Cerebellar cortex (tissue), 1 donor: ENCODE results near the gene SYT12.

Source experiments
- DNase-seq: peaks from one replicate; pipeline ENCODE4 v3.0.0-alpha.2; 2015; ENCODE audit warnings: low spot score

SYT12 gene

DNA sequence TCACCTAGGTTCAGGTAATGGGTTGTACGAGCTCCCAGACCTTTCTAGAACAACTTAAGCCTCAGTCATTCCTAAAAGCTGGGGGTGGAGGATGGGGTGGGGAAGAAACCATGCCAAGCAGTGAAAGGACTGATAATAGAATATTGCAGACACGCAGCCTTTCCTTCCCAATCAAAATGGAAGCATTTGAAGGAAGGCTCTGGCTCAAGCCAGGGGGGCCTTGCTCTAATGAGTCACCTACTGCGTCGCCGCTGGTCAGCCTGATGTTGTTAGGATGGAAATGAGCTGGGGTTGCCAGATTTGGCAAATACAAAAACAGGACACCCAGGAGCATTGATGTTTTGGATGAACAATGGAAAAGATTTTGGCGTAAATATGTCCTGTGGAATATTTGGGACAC is 6.2 kb downstream of the SYT12 start:
- no peak for DNase-seq

DNA sequence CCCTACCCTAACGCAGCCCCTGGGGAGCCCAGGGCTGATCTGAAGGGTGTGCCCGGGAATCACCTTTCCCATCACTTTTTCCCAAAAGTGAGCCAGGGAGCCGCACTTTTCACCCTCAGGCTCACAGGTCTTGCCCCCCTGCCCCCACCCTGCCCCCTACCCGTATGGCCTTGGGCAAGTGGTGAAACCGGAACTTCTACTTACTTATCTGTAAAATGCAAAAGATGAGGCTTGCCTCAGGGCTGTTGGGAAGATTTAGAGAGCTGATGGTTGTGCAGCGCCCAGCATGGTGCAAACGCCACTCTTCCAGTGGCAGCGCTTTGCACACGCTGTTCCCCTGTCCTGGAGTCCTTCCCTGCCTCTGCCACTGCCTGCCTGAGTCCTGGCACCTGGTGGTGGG is 8.0 kb downstream of the SYT12 start:
- no peak for DNase-seq

DNA sequence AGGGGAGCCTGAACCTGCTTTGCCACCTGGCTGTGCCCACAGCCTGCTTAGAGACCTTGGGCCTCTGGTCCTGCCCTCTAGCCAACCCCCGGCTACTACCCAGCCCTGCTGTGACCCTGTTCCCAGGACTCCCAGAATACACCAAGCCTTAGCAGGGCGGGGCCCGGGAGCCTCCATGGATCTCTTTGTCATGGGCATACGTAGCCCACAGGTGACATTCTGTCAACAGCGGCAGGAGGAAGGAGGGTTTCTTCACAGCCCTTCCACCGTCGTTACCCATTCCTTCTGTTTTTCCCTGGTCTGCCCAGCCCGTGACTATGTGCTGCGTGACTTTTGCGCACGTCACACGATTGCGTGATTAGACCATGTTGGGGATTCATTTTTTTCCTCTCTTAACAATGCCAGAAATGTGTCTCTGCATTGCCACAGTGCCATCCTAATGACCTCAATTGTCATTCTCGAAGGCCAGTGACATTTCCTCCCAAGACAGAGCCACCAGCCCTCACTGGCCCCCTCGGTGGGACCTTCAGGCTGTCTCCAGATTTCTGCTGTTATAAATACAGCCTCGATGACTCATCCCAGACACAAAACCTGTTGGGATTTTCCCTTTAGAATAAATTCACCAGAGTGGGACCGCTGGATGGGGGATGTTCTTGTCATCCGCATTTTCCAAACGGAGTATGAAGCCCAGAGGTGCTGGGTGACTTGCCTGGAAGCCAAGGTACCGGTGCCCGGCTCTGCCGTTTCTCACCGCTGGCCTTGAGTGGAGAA is 9.0 kb downstream of the SYT12 start:
- DNase-seq, result no peak

DNA sequence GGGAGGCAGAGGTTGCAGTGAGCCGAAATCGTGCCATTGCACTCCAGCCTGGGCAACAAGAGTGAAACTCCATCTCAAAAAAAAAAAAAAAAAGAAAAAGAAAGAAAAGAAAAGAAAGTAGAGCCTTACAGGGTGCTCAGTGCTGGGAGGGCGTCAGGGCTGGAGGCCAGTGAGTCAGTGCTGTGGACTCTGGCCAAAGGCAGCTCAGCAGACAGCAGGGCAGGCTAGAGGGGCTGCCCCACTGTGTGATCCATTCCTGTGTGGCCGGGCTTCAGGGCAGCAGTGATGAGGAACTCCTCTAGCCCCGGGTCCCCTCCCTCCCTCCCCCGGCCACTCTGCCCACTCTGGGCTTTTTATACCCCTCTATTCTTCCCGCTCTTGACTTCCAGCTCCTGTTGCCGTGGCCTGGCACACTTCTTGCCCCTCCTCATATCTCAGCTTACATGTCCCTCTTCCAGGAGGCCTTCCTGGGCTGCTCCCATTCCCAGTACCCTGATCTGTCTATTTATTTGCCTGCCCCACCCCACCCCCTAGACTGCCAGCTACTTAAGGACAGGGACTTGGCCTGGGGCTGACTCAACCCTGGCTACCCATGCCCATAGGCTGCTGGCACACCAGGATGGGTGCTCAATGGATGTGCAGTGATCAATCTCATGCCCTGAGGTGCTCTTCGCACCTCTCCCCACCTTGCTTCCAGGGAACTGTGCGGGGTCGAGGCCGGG is 10.1 kb downstream of the SYT12 start:
- peak; percentile 58 for DNase-seq

DNA sequence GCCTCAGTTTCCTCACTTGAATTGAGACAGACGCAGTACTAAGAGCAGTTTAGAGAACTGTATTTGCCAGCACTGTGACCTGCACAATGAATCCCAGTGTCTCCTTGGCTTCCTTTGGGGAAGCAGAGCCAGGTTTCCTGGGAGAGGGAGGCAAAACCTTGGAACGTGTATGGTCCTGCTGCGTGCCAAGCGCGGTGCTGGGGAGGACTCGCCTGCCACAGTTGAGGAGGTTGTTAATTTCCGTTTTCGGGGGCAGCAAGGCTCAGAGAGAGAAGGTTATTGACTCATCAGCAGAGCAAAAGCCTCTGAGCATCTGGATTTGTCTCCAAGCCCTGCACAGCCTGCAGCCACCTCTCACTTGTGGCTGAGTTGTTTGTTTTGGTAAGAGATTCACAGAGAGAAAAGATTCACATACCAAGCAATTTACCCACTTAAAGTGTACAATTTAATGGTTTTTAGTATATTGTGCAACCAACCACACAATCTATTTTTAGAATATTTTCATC is 10.8 kb downstream of the SYT12 start:
- peak; percentile 75 for DNase-seq

DNA sequence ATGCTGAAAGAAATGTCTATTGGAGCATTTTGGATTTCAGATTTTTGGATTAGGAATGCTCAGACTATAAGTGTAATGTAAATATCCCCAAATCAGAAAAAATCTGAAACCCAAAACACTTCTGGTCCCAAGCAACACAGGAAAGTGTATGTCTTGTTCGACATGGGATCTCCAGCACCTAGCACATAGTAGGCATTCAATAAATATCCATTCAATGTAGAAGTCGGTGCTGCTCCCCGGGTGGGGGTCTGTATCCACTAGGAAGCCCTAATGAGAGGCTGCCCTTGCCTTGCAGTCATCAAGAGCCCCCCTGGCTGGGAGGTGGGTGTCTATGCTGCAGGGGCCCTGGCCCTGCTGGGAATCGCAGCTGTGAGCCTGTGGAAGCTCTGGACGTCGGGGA is 11.4 kb downstream of the SYT12 start:
- no peak for DNase-seq

DNA sequence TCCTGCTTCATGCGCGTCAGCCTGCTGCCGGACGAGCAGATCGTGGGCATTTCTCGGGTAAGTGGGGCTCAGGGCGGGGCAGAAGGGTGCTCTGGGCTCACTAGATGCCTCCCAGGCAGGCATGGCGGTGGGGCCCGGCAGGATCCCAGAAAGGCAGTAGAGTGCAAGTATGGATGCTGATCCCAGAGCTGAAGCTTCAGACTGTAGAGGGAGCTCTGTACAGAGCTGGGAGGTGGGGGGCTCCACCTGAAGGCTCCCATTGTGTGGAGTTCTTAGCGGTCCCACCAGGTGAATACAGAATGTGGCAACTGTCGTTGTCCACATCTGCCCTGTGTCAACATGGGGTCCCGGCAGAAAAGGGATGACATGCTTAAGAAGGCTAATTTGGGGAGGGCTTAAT is 17.2 kb downstream of the SYT12 start:
- DNase-seq, result no peak

DNA sequence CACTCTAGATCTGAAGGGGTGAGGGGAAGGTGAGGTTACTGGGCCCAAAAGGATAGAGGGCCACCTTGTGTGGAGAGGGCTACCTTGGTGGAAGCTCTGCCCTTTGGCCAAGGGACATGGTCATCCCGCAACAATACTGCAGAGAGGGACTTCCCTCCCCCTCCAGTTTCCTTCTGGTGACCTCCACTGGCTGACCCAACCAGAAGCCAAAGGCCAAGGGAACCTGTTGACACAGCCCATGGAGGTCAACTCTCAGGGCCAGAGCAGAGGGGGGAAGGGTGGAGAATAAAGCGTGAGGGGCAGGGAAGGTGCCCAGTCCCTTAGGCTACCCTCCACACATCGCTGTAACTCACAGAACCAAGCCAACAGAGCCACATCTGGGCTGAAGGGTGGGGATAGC is 18.7 kb downstream of the SYT12 start:
- DNase-seq, result no peak

DNA sequence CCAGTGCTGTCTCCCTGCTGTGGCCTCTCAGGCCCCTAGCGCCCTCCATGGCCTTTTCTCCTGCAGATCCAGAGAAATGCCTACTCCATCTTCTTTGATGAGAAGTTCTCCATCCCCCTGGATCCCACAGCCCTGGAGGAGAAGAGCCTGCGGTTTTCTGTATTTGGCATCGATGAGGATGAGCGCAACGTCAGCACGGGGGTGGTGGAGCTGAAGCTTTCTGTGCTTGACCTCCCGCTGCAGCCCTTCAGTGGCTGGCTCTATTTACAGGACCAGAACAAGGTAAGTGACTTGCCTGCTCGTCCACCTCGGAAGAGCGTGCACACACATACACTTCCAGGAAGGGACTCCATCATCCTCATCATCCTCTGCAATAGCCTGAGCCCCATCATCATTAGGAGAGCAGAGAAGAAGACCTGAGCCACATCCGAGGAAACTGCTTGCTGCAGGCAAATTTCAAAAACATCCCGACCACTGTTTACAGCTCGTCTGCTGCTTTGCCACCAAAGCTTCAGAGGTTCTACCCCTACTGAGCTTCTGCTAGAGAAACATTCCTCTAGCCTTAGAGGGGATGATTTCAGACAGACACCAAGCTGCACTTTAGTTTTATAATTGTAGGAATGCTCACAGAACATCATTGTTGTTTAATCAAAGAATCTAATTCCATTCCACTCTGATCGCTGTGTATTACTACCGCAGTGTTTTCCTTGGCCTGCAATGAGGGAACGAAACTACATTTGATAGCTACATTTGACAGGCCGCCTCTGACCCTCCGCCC is 20.8 kb downstream of the SYT12 start:
- no peak for DNase-seq

DNA sequence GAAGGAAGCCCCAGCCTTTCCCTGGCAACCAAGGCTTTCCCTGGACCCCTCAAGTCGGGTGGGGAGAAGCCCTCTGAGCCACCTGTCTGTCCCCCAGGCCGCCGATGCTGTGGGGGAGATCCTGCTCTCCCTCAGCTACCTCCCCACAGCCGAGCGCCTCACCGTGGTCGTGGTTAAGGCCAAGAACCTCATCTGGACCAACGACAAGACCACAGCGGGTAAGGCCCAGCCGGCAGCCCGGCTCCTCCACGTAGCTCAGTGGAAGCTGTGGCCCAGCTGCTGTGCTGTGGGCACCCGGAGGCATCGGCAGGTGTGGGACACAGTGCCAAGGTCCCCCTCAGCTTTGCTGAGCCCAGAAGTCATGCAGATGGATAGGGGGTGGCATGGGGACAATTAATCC is 21.6 kb downstream of the SYT12 start:
- no peak for DNase-seq

DNA sequence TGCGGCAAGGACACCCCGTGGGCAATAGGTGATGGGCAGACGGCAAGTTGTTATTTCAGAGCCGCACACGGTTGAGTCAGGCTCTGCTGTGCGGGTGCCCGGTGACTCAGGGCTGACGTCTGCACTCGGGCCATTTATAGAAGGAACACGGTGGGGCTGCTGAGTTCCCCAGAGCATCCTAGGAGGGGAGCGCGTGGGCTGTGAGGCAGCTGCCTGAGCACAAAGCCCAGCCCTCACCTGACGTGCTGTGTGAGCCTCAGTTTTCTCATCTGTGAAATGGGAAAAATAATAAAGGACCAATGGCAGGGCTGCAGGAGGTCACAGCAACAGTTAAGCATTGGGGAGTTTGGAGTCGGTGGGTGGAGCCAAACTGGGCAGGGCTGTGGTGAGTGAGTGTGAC is 22.4 kb downstream of the SYT12 start:
- no peak for DNase-seq

DNA sequence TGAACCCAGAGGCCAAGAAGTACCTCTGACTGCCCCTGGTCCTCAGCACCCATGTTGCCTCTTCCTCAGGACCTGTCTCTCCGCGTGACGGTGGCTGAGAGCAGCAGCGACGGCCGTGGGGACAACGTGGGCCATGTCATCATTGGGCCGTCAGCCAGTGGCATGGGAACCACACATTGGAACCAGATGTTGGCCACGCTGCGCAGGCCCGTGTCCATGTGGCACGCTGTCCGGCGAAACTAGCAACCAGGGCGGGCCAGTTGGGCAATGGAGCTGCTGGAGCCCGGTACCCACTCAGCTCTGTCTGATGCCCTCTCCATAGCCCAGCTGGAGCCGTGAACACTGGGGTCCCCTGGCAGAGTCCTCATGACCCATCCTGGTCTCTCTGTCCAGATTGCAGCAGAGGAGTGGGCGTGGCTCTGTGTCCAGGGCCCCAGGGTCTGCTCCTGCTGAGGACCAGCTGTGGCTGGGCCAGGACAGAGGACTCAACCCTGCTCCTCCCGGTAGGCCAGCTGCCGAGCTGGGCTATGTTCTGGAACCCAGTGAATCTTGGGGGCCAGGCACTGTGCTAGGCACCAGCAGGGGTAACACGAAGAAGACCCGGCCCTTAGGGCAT is 25.7 kb downstream of the SYT12 start:
- DNase-seq, result no peak

DNA sequence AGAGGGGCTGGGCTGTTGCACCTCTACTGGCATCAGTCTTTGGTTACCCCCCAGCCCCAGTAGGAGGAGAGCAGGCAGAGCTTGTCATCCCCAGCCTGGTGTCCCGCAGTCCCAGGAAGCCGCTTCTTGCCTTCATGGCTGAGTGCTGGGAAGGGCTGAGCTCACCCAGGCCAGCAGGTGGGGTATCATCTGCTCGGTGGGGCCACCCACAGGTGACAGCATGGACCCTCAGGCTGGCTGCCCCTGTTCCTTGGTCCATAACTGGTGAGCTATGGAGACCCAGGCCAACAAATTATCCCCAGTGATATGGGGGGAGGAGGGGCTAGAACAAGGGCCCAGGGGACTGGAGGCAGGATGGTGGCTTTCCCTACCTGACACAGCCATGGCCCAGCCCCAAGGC is 27.2 kb downstream of the SYT12 start:
- no peak for DNase-seq

DNA sequence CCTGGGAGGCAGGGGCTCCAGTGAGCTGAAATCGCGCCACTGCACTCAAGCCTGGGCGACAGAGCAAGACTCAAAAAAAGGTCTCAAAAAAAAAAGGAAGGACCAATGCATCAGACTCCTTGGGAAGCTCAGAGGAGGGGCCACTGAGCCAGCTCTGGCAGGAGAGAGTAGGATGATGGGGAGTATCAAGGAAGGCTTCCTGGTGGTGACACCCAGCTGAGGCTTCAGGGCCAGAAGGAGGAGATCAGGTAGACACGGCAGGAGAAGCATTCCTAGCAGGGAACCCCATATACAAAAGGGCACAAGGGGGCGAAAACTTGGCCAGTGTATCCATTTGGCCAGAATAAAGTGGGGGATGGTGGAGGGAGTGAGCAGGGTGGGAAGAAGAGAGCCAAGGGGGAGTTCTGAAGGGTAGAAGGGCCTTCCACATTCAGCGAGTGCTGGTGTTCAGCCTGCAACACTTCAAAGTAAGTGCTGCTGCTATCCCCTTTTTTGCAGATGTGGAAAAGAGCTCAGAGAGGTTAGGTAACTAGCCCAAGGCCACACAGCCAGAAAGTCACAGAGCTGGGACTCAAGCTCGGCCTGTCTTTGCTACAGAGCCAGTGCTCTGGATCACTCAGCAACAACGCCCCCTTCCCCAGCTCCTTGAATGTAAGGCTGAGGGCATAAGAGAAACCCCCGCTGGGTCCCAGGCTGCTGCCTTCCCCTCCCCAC is 28.4 kb downstream of the SYT12 start:
- no peak for DNase-seq

DNA sequence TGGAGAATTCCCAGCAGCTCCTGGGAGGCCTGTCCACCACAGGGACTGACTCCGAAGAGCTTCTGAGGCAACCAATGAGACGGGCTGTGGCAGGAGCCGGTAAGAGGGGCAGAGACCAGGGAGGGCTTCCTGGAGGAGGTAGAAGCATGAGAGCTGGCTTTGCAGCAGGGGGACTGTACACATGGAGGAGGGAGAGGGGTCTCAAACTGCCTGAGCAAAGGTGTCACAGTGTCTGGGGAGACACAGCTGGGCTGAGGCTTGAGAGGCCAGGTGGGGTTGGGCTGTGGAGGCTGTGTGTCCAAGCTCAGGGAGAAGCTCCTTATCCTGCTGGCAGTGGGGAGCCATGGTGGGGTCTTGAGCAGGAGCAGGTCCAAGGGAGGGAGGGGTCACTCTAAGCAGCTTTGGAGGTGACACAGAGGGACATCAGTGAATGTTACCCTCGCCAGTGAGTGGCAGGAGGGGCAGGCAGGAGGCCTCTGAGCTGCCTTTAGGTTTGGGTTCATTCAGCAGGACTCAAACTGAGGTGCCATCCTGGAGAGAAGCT is 29.1 kb downstream of the SYT12 start:
- DNase-seq, result no peak

DNA sequence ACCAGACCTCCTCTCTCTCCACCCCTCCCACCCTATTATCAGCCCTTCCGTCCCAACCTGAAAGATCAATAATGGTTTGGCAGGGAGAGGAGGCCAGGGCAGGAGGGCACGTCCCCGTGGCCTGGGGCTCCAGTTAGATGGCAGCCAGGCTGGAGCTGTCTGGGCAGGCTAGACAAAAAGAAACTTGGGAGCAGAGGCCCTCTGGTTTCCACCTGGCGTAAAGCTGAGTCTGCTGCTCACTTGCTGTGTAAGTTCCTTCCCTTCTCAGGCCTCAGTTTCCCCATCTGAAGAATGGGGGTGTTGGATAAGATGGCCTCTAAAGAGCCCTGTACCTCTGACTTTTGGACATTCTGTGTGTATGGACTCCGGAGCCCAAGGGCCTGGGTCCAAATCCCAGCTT is 30.0 kb downstream of the SYT12 start:
- no peak for DNase-seq

DNA sequence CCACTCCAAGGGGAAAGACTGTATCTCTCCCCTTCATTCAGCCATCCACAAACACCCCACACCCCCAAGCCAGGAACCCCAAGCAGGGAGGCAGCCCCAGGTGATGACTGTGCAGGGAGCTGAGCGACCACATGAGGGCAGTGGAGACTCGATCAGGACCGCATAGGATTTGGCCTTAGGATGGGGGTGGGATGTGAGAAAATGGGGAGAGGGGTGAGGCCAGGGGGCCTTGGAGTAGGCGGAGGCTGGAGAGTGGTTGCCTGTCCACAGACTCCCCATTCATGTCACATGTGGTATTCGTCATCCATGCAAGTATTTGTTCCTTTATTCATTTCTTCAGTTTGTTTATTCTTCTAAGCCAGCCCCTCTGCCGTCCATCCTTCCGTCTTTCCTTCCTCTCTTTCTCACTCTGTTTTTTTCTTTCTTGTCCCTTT is 31.0 kb downstream of the SYT12 start:
- DNase-seq, result peak; percentile 80

DNA sequence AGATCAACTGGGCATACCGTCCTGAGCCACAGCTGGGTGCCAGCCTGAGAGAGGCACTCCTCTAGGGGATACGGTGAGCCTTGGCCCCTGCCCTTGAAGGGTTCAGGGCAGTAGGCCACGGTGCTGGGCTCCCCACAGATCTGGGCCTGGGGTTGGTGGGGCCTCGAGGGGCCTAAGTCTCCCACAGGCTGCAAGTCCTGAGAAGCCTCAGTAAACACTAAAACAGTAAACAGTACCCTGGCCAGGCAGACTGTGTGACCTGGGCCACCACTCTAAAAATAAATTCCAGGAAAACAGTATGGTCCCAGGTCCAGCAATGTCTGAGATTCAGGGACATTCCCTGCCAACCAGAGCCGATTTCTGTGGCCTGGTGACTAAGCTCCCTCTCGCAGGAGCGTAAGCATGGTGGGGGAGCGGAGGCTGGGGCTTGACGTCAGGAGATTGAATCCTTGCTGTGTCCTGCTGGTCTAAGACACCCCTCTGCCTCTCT is 31.5 kb downstream of the SYT12 start:
- DNase-seq, result peak; percentile 37

DNA sequence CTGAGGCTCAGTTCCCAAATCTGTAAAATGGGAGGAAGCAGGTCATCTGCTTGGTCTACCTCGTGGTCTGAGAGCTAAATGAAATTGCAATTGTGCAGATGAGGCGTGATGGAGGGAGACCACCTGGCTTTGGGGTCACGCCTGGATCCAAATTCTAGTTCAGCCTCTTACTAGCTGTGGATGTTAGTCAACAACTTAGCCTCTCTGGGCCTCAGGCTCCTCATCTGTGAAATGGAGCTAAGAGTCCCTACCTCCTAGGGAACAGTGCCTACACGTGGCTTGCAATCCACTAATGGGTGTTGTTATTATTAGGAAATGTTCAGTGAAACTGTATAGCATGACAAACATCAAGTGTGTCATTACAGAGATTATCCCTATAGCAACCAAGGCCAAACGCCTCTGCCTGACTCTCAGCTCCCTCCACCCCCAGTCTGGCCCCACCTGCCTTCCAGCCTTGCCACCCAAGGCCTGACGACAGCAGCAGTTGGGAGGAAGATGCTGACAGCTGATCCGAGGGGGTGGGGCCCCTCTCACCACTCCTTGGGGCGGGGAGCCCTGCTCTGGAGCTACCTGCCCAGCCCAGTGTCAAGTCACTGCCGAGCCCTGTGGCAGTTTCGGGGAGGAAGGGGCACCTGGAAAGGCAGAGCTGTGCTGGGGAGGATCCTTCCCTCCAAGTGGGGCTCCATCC is 32.0 kb downstream of the SYT12 start:
- no peak for DNase-seq

DNA sequence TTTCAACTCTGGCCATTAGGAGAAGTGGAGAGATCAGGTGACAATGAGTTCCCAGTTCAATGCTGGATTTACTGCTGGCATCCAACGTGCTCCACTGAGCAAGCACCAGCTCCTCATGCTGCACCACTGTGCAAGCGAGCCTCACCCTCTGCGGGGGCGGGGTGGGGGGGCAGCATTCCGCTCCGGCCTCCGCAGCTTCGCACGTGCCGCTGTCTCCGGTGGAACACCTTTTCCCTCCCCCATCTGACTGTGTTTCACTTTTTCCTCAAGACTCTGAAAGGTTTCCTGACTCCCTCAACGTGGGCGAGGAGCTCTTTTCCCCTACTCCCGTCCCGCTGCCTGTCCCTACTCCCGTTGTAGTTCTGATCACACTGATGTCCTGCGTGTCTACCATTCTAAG is 32.9 kb downstream of the SYT12 start:
- DNase-seq, result no peak
